D721Med (cell line): ENCODE measurements around the gene ZNF644.
A peak's percentile ranks its signal among the peaks of the same experiment; 100 is the strongest.
"Not testable (repeated sequence)": the region's sequence is repeated elsewhere in the genome, so short reads cannot be mapped to it uniquely, and the experiment has no call there.

Source experiments
- DNase-seq: peaks from one replicate; pipeline ENCODE4 v3.0.0; 2011; ENCODE audit warnings: low spot score; ENCODE audit not compliant: insufficient read length
- FAIRE-seq: peaks from 2 replicates; lab custom pipeline; 2011; peaks lifted over from hg19 to GRCh38; lab: Jason Lieb, UNC
- TF ChIP-seq, protein P1 (sequence below): IDR thresholded peaks from 2 replicates; pipeline ENCODE4 v1.5.1; 2012; ENCODE audit warnings: mild to moderate bottlenecking, control low read depth; ENCODE audit not compliant: insufficient read depth; ENCODE audit errors: missing control alignments

The ZNF644 gene

DNA sequence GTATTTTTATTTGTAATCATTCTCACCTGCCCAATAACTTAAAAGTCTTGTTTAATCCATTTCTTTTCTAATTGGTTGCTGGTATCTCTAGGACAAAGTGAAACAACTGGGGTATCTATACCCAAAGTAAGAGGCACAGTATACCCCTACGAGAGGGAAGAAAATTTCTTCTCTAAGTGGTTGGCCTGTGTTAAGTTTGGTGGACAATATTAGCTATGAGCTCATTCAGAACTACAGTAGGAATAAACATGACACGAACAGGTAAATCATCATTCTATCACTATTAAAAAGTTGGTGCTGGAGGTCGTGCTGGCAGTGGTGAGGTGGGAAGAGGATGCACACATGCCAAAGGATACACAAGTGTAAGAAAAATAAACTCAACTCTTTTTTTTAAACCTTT lies 99.6 kb downstream of the ZNF644 start:
- DNase-seq (no peak), FAIRE-seq (no peak)
- TF ChIP-seq, protein P1, sequence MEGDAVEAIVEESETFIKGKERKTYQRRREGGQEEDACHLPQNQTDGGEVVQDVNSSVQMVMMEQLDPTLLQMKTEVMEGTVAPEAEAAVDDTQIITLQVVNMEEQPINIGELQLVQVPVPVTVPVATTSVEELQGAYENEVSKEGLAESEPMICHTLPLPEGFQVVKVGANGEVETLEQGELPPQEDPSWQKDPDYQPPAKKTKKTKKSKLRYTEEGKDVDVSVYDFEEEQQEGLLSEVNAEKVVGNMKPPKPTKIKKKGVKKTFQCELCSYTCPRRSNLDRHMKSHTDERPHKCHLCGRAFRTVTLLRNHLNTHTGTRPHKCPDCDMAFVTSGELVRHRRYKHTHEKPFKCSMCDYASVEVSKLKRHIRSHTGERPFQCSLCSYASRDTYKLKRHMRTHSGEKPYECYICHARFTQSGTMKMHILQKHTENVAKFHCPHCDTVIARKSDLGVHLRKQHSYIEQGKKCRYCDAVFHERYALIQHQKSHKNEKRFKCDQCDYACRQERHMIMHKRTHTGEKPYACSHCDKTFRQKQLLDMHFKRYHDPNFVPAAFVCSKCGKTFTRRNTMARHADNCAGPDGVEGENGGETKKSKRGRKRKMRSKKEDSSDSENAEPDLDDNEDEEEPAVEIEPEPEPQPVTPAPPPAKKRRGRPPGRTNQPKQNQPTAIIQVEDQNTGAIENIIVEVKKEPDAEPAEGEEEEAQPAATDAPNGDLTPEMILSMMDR, result no peak

- DNase-seq, result no peak
- TF ChIP-seq, protein P1, result no peak
- no peak for FAIRE-seq
Observed at GRCh38 chr1:90919900-90920299, 101.9 kb downstream of the ZNF644 start.

DNA sequence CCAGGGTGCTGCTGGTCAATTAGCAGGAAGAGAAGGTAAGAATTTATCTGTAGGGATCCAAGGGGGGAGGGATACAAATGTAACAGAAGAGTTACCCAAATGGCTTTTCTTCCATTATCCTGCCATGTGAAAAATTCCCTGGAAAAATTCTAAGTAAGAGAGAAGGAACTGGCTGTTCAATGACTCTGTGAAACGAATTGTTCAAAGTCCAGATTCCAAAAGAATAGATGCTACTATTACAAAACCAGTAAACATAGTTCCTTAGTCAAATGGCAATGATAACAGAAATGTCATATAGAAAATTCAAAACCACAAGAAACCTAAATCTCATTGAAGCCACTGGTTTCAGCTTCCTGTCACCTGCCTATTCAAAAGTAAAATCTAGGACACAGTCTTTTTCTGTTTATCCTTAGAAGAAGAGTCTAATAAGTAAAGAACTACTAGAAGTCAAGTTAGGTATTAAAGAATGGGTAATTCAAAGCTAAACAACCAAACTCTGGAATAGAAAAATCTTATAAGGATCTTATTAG lies 102.6 kb downstream of the ZNF644 start:
- TF ChIP-seq, protein P1, result no peak
- FAIRE-seq (peak; percentile 56), DNase-seq (no peak)

DNA sequence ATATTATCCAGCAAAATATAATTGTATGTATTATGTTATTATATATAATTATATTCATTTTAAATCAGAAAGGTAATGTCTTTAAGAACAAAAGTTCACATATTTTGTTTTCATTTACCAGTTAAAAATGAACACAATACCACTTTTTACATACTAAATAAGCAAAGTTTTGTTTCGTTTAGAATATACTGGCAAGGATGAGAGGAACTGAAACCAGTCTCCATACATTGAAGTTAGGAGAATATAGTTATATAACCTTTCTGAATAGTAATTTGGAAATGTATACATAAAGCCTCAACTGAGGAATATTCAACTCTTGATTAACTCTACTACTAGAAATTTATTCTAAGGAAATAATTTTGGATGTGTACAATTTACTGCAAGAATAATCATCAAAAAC lies 110.5 kb downstream of the ZNF644 start:
- TF ChIP-seq, protein P1, result no peak
- FAIRE-seq (no peak), DNase-seq (no peak)

- TF ChIP-seq, protein P1, result no peak
- DNase-seq (no peak), FAIRE-seq (no peak)
Observed at GRCh38 chr1:90902672-90903071, 119.2 kb downstream of the ZNF644 start.

GRCh38 chr1:90899263-90899662 lies 122.6 kb downstream of the ZNF644 start:
- TF ChIP-seq, protein P1, result no peak
- DNase-seq, result no peak
- FAIRE-seq, result no peak

DNA sequence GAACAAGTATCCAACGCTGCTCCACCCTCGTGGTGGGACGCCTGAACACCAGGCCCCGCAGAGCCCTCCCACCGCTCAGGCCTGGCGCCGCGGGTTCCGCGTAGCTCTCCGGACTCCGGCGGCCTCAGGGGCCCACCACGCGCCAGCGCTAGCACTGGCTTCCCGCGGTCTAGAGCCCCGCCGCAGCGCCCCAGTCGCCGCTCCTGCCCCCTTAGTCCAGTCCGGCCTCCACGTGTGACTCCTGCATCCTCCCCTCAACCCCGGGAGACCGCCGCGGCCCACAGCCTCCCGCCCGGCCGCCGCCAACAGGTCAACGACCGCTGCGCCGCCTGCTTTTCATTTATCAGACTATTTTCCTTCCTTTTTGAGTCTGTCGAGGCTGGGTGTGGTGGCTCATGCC lies 128.2 kb downstream of the ZNF644 start:
- DNase-seq, FAIRE-seq: not testable (repeated sequence)

- not testable (repeated sequence) for FAIRE-seq, DNase-seq
Observed at GRCh38 chr1:90892884-90893283, 129.0 kb downstream of the ZNF644 start.

DNA sequence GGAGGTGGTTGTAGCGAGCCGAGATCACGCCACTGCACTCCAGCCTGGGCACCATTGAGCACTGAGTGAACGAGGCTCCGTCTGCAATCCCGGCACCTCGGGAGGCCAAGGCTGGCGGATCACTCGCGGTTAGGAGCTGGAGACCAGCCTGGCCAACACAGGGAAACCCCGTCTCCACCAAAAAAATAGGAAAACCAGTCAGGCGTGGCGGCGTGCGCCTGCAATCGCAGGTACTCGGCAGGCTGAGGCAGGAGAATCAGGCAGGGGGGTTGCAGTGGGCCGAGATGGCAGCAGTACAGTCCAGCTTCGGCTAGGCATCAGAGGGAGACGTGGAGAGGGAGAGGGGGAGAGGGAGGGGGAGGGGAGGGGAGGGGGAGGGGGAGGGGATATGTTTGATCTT lies 129.6 kb downstream of the ZNF644 start:
- not testable (repeated sequence) for FAIRE-seq, DNase-seq

GRCh38 chr1:90891756-90892155 lies 130.1 kb downstream of the ZNF644 start:
- not testable (repeated sequence) for FAIRE-seq, DNase-seq
